ENCODE results near the gene PTOV1.

DNA sequence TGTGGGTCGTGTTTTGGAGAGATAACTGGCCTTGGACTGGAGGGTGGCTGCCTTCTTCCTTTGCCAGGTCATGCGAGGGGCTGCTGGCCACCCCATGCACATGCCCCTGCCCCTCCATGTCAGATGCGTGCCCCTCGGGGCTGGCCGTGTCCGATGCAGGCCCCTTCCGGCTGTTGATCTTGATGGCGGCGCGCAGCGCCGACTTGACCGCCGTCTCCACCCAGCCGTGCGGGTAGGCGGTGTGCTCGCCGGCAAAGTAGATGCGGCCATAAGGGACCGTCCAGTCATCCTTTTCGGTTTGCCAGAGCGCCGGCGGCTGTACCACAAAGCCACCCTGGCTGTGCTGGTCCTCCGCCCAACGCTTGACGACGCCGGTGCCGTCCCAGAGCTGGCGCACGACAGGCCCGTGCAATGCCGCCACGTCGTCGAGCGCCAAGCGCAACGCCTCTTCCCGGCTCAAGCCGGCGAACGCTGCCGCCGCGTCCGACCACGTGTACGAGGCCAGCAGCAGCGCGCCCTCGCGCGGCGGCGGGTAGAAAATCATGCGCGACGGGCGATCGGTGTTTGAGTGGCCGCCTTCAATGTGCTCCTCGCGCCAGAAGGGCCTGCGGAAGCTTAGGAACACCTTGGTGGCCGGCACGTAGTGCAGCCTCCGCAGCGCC is 38.9 kb downstream of the PTOV1 start:
- TF ChIP-seq MAFK (conservative IDR thresholded peaks at IDR 0.05 in 1 of 2, IDR thresholded peaks at IDR 0.05 in 1 of 2; ENCODE audit: low read length in 2 of 2) (no peak), FOSL2 (CRISPR knock-in tag; IDR thresholded peaks at IDR 0.05) (no peak), RNF2 (conservative IDR thresholded peaks at IDR 0.05; ENCODE audit: low read depth) (no peak)

All from HepG2 (cell line).